Glomerular visceral epithelial cell (primary cell): ENCODE measurements around the gene PDCL3.

Experiments
- DNase-seq: peaks from one replicate; pipeline ENCODE4 v3.0.0-alpha.2; 2016; ENCODE audit errors: extremely low spot score

PDCL3 gene

DNA sequence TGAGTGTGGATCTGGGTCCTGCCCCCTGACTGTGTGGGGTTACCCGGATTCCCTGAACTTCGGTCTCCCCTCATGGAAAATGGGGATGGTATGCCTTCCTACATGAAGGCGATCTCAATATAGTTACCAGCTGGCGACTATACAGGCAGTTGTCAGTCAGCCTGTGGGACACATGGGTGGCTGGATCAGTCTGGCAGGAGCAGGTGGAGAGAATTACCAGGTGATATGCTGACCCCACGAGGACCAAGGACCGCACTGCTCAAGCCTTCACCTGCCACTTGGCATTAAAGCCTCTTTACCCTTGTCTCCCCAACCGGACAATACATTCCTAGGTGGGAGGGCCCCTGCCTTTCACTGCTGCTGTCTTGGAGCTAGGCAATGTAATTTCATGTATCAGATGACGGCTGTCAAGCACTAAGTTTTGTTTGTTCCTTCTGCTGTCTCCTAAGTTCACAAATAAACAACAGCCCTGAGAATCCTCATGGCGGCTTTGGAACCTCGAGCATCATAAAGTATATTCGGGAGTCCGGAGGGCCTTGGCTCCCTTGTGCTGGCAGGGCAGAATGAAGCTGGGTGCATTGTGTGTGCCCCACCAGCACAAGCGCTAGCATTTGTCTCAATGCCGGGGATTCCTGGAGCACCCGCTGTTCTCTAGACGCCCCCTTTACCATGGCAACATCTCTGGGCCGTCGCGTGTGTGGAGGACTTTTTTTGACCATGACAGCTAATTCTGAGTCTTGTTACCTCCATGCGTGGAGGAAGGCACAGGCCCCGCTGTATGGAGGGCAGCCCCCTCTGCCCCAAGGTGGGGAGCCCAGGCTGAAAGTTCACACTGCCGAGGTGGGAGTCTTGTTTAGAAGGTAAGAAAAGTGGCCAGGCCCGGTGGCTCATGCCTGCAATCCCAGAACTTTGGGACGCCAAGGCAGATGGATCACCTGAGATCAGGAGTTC, 48.6 kb downstream of the PDCL3 start:
- DNase-seq, result no peak

DNA sequence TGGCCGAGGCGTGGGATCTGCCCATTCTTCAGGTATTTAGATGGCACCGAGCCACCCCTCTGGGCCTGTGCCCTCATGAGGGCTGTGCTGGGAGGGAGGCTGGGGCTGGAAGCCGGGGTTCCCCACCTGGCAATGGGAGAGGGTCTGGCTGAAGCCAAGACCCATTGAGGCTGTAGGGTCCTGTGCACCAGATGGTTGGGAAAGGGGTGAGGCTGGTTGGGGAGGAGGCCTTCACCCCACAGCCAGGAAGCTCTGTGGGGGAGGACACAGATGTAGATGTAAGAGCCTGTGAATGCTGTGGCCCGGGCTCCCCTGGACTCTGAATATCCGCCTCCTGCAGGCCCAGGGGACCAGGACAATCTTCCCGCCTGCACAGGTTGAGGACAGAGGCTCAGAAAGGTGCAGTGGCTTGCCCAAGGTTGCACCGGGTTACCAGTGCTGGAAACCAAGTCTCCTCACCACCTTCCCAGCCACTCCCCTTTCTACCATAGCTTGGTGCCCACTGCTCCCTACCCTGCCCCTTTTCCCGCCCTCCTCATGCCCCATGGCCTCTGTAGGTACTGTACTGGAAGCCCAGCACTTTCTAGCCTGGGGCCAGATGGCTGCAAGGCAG, 49.7 kb downstream of the PDCL3 start:
- DNase-seq, result no peak

DNA sequence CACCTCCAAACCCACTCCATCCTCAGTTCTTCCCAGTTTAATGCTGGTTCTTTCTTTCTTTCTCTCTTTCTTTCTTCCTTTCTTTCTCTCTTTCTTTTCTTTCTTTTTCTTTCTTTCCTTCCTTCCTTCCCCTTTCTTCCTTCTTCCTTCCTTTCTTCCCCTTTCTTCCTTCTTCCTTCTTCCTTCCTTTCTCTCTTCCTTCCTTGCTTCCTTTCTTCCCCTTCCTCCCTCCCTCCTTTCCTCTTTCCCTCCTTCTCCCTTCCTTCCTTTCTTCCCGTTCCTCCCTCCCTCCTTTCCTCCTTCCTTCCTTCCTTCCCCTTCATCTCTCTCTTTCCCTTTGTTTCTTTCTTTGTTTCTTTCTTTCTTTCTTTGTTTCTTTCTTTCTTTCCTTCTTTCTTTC, 50.9 kb downstream of the PDCL3 start:
- DNase-seq, result no peak

DNA sequence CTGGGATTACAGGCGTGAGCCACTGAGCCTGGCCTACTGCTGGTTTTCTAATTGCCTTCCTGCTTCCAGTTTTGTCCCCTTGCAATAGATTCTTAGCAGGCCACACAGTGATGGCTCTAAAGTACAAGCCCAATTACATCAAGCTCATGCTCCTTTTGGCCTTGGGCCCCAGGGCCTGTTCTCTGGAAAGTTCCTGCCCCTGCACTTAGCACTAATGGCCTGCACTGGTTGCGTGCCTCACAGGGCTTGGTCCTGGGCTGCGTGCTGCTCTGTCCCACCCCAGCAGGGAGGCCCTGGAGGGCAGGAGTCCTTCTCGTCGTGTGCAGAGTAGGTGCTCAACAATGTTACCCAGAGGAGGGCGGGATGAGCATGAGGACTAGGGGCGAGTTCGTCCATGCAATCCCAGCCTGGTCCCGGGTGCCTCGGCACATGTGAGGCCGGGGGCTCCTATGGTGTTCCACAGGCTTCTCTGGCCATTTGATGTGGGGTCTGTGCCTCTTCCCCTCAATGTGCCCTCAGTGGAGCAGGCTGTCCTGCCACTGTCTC, 51.7 kb downstream of the PDCL3 start:
- DNase-seq, result no peak

DNA sequence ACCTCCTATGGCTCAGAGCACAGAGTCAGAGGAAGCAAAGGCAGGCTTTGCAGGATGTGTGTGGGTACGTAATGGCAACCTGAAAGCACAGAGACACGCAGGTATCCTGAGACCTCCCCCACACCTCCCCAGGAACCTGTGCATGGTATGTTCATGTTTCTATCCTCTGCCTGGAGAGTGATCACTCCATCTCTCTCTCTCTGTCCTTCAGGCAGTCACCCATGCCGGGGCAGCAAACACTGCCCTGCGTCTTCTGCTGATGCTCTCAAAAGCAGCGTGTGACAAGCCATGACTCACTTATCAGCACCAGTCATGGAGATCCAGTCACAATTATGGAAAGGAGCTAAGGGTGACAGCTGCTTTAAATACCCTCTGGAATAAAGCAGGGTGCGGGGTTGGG, 52.7 kb downstream of the PDCL3 start:
- no peak for DNase-seq

DNA sequence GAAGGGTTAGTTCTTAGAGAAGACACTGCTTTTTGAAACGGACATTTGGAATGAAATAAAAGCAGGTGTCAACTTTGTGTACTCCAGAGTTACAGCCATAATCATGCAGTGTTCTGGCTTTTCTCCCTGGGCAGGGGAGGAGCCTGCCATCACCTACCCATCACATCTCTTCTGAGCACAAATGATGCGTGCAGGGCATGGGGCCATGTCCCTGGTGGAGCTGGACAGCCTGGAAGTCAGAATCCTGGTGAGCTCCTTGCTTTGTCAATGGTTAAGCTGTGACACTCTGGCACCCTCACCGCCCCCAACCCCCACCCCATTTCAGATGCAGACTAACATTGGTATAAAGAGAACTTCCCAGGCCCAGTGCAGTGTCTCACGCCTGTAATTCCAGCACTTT, 53.1 kb downstream of the PDCL3 start:
- DNase-seq, result no peak

DNA sequence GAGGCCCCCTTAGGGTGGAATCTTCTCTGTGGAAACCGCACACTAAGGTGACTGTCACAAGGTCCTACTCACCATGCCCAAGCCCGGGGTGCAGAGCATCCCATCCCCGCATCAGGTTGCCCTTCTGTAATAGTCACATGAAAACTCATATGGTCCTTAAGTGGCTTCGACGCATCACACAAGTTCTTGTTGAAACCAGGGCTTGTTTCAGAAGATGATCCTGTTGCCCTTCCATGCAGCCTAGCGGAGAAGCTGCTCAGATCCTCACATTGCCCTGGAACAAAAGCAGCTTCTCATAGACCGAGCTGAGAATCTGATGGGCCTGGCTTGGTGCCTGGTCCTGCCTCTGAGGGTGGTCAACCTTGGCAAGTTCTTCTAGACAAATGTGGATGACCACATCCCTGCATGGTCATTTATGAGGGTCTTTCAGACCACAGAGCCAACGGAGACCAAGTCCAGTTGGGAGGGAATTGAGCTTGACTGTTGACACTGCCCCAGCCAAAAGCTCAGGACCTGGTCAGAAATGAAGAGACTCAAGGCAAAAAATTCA, 54.1 kb downstream of the PDCL3 start:
- DNase-seq, result no peak

DNA sequence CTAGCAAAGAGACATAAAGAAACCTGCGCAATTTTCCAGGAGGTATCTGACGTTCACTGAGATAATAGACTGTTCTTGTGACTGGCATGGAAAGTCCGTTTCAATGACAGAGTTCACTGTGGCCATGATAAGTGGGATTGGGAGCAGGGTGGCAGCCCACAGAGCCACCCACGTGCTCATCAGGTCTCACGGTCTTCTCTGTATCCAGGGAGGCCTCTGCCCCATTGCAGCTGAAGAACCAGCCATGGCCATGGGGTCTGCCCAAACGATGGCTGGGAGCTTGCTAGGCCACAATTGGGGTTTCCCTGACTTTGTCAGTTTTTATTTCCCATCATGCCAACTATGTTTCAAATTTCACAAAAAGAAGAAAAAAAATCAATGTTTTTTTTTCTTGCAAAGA, 57.2 kb downstream of the PDCL3 start:
- DNase-seq, result no peak

DNA sequence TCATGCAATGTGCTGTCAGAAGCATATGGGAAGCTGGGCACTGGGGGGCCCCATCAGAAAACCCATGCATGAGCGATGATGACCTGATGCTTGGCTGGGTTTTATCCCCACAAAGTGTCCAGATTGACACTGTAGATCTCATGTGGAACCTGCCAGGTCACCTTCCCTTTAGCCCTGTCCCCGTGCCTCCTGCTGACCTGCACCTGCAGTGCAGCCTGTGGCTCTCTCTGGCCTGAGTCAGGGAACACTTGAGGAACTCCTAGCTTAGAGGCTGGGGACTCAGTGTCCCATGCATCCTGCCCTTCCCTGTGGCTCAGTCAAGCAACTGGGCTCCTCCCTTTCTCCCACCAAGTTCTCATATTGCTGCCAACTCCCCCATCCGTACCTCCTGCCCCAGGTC, 57.7 kb downstream of the PDCL3 start:
- no peak for DNase-seq

DNA sequence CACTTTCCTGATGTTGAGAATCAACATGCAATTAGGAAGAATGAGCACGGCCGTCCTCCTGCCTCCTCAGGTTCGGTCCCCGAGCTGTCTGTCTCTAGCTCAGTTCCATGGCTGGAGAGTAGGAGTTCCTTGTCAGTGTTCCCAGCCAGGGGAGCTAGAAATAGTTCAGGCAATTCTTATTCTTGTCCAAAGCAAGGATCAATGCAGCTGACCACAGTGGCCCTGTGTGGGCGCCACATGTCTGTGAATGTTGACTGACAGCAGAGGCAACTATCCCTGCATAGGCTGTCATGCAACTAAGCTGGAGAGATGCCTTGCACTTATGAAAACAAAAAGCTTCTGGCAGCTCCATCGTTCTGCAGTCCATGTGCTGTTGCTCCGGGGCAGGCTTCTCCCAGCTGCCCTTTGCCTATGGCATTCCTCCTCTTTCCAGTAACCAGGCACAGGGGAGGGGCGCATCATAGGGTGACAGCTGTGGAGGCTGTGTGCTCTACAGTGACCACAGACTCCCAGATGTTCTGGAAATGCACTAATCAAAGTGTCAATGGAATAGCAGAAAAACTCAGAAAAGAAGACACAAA, 58.7 kb downstream of the PDCL3 start:
- no peak for DNase-seq

DNA sequence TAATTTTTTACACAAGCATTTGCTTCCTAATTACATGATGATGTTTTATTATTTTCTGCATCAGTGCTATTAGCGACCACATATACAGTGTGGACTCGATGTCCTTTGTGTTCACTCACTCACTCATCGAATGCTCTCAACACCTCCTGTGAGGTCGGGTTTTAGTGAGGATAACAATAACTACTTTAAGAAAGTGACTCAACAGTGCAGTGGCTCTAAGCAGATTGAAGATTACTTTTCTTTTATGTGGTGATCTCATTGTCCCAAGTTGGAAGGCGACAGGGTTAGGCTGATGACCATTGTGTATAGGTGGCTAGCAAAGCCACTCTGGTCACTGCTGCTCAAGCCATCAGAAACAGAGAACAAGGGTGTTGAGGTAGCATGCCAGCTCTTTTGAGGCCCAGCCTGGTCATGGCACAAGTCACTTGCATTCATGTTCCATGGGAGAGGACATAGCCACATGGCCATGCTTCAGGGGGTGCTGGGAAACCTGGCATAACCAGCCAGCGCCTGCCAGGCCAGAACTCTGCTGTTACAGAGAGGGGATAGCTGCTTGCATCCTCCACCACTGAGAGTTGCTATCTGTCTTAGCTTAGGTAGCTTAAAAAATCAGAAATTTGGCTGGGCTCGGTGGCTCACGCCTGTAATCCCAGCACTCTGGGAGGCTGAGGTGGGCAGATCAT, 60.4 kb downstream of the PDCL3 start:
- no peak for DNase-seq

DNA sequence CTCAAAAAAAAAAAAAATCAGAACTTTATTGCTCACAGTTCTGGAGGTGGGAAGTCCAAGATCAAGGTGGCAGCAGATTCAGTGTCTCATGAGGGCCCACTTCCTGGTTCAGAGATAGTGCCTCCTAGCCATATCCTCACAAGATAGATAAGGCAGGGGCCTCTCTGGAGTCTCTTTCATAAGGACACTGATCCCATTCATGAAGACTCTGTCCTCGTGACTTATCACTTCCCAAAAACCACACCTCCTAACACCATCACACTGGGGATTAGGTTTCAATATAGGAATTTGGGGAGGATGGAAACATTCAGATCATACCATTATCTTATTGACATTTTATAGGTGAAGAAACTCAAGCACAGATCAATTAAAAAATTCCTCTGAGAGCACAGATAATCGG, 61.1 kb downstream of the PDCL3 start:
- no peak for DNase-seq

DNA sequence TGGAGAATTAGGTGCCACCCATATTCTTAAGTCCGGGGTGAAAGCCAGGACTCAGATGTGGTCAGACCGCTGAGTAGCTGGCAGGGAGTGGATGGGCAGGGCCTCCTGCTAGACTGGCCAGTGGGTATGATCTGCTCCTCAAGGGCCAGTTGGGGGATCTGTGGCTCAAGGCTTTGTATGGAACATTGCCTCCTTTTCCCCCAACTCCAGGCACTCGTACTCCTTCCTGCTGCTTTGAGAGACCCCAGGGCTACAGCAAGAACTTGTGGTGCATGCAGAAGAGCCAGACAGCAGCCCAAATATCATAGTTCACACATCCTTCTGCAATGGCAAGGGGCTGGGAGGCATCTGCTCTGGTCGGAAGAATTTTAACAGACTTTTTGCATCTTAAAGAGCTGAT, 61.7 kb downstream of the PDCL3 start:
- no peak for DNase-seq

DNA sequence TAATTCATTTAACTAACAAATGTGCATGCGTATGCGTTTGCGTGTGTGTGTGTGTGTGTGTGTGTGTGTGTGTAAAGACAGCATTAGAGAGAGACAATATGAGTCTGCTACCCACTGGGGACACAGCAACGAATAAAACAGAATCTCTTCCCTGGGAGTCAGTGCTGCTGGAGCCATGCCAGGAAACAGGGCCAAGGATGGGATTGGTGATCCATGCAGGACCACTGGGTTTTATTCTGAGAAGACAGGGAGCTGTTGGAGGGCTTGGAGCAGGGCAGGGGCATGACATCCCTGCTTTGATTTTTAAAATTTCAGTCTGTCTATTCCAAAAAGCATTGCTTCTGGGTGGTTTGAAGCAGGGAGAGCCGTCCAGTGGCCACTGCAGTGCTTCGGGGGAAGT, 62.9 kb downstream of the PDCL3 start:
- DNase-seq, result no peak
